ENCODE data around the gene PAPLN. TPM values are rescaled to one million over a fixed set of nuclear protein-coding genes. Genes with fewer than 3 reads are reported as not detected.
"Not testable (repeated sequence)": the region's sequence is repeated elsewhere in the genome, so short reads cannot be mapped to it uniquely, and the experiment has no call there.

PAPLN gene
- total and polyA plus RNA-seq, 2 of the 8 experiments (the other 6 are each of a cell fraction or from before 2014, with no cell fraction given), result 14.8 to 25.6 TPM

- not testable (repeated sequence) for H3K18ac ChIP-seq (ENCODE audit: extremely low read depth, low read length); H2BK5ac ChIP-seq (ENCODE audit: low read depth, low read length); H3K27ac ChIP-seq (ENCODE audit: low read depth, low read length); H4K8ac ChIP-seq (ENCODE audit: extremely low read depth, insufficient read depth, low read length); H3K56ac ChIP-seq (replicated peaks; ENCODE audit: insufficient read length, low read depth, low read length); H2BK12ac ChIP-seq (ENCODE audit: low read depth, low read length); H3K79me2 ChIP-seq (ENCODE audit: control insufficient read depth in 1 of 2, insufficient read depth in 2 of 2, low read length in 2 of 2); H2AFZ ChIP-seq (ENCODE audit: low read length); H3K4ac ChIP-seq (replicated peaks; ENCODE audit: insufficient read length, low read depth, low read length); H3K9me3 ChIP-seq (ENCODE audit: insufficient read depth in 2 of 2, low read depth in 1 of 2, low read length in 1 of 2); H3K23me2 ChIP-seq (ENCODE audit: low read depth, low read length); H2AK5ac ChIP-seq (ENCODE audit: low read depth, low read length); H3K79me1 ChIP-seq (ENCODE audit: low read depth, low read length); H2BK15ac ChIP-seq (ENCODE audit: low read length); DNase-seq (ENCODE audit: low read depth in 1 of 2, low spot score in 2 of 2); H3K27me3 ChIP-seq (replicated peaks in 1 of 4; ENCODE audit: control insufficient read depth in 3 of 4, extremely low read depth in 1 of 4, insufficient read depth in 3 of 4, low read length in 3 of 4); H3K4me2 ChIP-seq (ENCODE audit: insufficient read depth in 1 of 2, low read depth in 2 of 2, low read length in 2 of 2); H2BK20ac ChIP-seq (ENCODE audit: low read length); H2BK120ac ChIP-seq (replicated peaks; ENCODE audit: low read depth, low read length); H4K91ac ChIP-seq (replicated peaks; ENCODE audit: insufficient read length, low read length); H3K23ac ChIP-seq (ENCODE audit: insufficient read length); H4K20me1 ChIP-seq (replicated peaks in 1 of 2; ENCODE audit: control insufficient read depth in 1 of 2, insufficient read depth in 2 of 2, low read length in 2 of 2); H3K4me3 ChIP-seq (ENCODE audit: extremely low read depth in 1 of 4, insufficient read depth in 2 of 4, low read depth in 3 of 4, low read length in 4 of 4); H3K4me1 ChIP-seq (replicated peaks in 1 of 4; ENCODE audit: control insufficient read depth in 3 of 4, insufficient read depth in 4 of 4, low read length in 3 of 4); FAIRE-seq; H3K9ac ChIP-seq (replicated peaks in 1 of 4; ENCODE audit: extremely low read depth in 1 of 4, low read depth in 3 of 4, low read length in 3 of 4); H3K14ac ChIP-seq (ENCODE audit: insufficient read length); H4K5ac ChIP-seq (ENCODE audit: insufficient read length, low read depth, low read length)
- 90% methylated on average over 5 of the region's 8 CpGs; no CpG with 5 or more reads in 1 of the 2 experiments for WGBS, 2 experiments (ENCODE audit: extremely low coverage in 1 of 2, insufficient coverage in 1 of 2, insufficient read length in 1 of 2, insufficient replicate concordance in 2 of 2, low coverage in 1 of 2, low lambda C conversion rate in 2 of 2, missing lambda C conversion rate in 1 of 2)
- CTCF ChIA-PET (ENCODE audit: partially characterized antibody), result interaction anchor here (1.2 to 2.1 kb wide), 3 partner anchors 14 to 94 kb away, joined by 3 to 4 read pairs (median 3); no protein-coding TSS in a partner anchor
- peaks cover 0 to 15% (median 3%) of the 10 kb centered on the region in 4 experiments; a peak in 5 of 8 replicates for H3K36me3 ChIP-seq (ENCODE audit: control insufficient read depth in 2 of 4, insufficient read depth in 4 of 4, low read length in 3 of 4)
- POLR2A ChIA-PET (ENCODE audit: partially characterized antibody), result interaction anchor here (0.7 kb wide), 1 partner anchor 105 kb away, joined by 4 read pairs; no protein-coding TSS in a partner anchor
Observed at GRCh38 chr14:73194306-73194705, 43.0 kb upstream of the PAPLN start.

Measured in H1 (cell line).